ENCODE data around the gene ISL1. TPM values are rescaled to one million over a fixed set of nuclear protein-coding genes. Genes with fewer than 3 reads are reported as not detected.

ISL1 gene
- not detected in 2 replicates for total RNA-seq

GRCh38 chr5:51383131-51384121 is at the start of gene ISL1:
ISL1 (plus strand) TSS chr5:51383448; CDS start chr5:51383672, 224 bp downstream.
- intact Hi-C loops (cut with micrococcal nuclease) = loop anchor here (5.0 kb wide), 1 partner anchor 1179 kb away; no protein-coding TSS in a partner anchor

DNA sequence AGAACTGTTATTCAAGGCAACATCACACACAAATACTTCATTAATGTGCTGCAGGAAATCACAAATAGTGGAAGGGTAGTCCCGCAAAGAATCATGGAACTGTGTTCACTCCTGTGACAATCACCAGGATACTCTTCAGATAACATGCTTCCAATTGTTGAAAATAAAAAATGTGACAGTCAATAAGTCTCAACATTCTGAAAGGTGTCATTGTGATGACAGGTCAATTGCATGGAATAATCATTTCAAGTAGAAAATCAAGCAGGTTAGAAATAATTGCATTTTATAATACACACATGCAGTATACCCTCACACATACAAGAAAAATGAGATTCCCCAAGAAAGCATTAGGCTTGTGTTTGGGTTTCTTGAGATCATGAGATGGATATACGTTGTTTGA is 46.4 kb upstream of the ISL1 start:
- intact Hi-C loops (cut with micrococcal nuclease) = no loop called here

DNA sequence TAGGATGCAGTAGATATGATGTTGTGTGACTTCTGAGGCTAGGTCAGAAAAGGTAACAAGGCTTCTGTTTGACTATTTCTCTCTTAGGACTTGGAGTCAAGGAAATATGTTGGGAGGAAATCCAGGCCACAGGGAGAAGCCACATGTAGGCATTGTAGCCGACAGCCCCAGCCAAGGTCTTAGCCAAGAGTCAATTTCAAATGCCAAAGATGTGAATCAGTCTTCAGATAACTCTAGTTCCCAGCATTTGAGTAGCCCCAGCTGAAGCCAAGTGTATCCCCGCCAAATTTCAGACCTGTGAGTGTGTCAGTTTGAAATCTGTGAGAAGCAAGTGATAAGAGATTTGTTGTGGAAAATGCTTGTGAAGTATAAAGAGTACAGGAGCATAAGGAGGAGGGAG is 38.1 kb upstream of the ISL1 start:
- intact Hi-C loops (cut with micrococcal nuclease) = no loop called here

DNA sequence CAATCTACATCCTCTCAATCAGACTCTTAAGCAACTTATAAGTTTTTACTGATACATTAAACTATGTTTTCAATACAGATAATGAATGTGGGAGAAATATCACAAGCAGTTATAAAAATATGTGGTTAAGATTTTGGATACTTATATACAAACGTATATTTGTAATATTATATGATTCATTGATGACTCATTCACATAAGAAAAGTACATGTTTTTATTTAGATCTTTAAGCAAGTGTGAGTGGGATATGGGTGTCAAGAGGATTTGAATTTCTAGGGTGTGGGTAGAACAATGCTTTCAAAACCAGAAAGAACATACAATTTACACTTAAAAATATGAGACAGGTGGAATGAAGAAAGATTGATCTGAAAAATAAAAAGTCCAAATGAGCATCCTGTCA is 36.1 kb upstream of the ISL1 start:
- intact Hi-C loops (cut with micrococcal nuclease) = no loop called here

- intact Hi-C loops (cut with micrococcal nuclease) = no loop called here
These were observed 35.5 kb upstream of the ISL1 start for GRCh38 chr5:51347704-51348103.

DNA sequence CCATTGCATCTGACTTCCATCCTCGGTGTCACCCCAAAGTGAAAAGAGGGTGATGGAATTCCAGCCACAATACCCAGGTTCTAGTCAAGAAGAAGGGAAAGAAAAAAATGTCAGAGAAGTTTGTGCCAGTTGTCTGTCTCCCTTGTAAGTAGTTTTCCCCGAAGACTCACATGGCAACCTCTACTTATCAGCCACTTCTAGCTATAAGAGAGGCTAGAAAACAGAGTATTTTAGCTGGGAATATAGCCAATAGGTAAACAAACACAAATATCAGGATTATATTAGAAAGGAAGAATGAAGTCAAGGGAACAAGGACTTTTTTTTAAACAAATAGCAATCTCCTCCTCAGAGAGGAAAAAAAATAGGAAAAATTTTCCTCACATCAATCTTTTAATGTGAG is 12.2 kb upstream of the ISL1 start:
- intact Hi-C loops (cut with micrococcal nuclease) = no loop called here

- intact Hi-C loops (cut with micrococcal nuclease) = no loop called here
These were observed 9.2 kb upstream of the ISL1 start for GRCh38 chr5:51373880-51374523.

GRCh38 chr5:51375084-51375483 is 8.2 kb upstream of the ISL1 start:
- intact Hi-C loops (cut with micrococcal nuclease) = no loop called here

GRCh38 chr5:51376509-51376908 is 6.7 kb upstream of the ISL1 start:
- intact Hi-C loops (cut with micrococcal nuclease) = no loop called here

- intact Hi-C loops (cut with micrococcal nuclease) = loop anchor here (2.0 kb wide), 1 partner anchor 21 kb away; no protein-coding TSS in a partner anchor
These were observed 5.8 kb upstream of the ISL1 start for GRCh38 chr5:51377151-51378060.

GRCh38 chr5:51378061-51378409 is 5.2 kb upstream of the ISL1 start:
- intact Hi-C loops (cut with micrococcal nuclease) = loop anchor here (2.0 kb wide), 1 partner anchor 21 kb away; no protein-coding TSS in a partner anchor

DNA sequence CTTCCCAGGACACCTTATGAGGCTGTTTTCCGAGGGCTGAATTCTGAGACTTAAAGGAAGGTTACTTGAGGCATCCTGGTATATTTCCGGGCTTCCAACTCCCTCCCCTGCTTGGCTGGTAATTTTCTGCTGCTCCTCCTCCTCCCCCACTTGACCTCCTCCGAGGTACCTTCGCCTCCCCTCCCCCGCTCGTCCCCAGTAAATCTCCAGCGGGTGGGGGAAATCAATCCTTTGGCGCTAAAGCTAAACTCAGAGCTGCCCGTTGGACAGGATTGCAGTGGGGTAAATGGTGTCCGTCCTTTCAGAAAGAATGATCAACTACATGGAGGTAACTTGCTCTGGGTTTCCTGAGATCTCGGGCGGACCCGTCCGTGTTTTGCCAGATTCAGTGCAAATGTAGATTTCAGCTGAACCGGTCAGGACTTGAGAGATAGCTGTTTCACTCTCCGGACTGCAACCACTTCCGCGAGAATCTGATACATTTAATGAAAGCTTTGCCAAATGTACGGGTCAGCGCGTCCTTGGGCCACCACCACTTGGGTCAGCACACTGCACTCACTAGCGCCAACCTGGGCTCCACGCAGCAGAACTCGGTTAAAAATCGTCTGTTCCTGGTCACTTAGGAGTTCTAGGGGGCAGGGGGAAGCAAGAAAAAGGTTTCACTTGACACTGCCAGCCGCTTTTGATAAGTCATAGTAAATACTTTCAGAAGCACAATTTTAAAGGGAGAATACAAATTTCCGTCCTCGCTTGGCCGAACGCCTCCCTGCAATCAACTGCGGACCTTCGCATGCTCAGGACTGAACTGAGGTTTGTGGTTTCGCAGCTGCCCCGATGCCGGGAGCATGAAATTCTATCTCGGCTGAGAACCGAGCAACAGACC is 4.6 kb upstream of the ISL1 start:
- intact Hi-C loops (cut with micrococcal nuclease) = loop anchor here (2.0 kb wide), 1 partner anchor 20 kb away; no protein-coding TSS in a partner anchor

GRCh38 chr5:51379331-51379700 is 3.9 kb upstream of the ISL1 start:
- intact Hi-C loops (cut with micrococcal nuclease) = loop anchor here (2.0 kb wide), 1 partner anchor 19 kb away; no protein-coding TSS in a partner anchor

- intact Hi-C loops (cut with micrococcal nuclease) = loop anchor here (1.0 to 5.0 kb wide), 3 partner anchors 418 to 1277 kb away; no protein-coding TSS in a partner anchor
These were observed 2.5 kb upstream of the ISL1 start for GRCh38 chr5:51380603-51381207.

- intact Hi-C loops (cut with micrococcal nuclease) = loop anchor here (2.0 to 5.0 kb wide), 2 partner anchors 419 to 1180 kb away; no protein-coding TSS in a partner anchor
These were observed 1.3 kb upstream of the ISL1 start for GRCh38 chr5:51381761-51382474.

GRCh38 chr5:51382521-51383130 is 622 bp upstream of the ISL1 start:
- intact Hi-C loops (cut with micrococcal nuclease) = loop anchor here (5.0 kb wide), 1 partner anchor 1180 kb away; no protein-coding TSS in a partner anchor

- intact Hi-C loops (cut with micrococcal nuclease) = loop anchor here (5.0 kb wide), 1 partner anchor 1178 kb away; no protein-coding TSS in a partner anchor
These were observed 1.1 kb downstream of the ISL1 start for GRCh38 chr5:51384281-51384840.

DNA sequence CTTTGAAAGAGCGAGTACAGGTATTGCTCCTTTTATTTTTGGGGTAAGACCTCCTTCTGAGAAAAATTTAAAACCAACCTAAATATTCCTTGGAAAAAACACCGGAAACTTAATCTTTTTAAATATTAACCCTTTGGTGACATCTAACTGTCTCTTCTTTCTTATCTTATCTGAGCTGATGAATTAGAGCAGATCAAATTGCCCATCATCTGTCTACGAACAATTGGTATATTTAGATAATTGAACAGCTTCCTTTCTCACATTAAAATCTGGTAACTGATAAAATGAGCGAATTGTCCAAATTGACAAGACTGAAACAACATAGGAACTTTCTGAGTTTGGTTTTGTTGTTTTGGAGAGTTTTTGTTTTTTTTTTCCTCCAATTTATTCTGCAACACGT is 2.0 kb downstream of the ISL1 start:
- intact Hi-C loops (cut with micrococcal nuclease) = no loop called here
